Activated CD8-positive, alpha-beta memory T cell treated with anti-CD3 and anti-CD28 coated beads for 1 hour (primary cell): Measurements from ENCODE around the gene COL23A1.
A peak's percentile ranks its signal among the peaks of the same experiment; 100 is the strongest.

Source experiments
- DNase-seq, 2 donors: peaks; one replicate each; pipeline ENCODE4 v3.0.0-alpha.2; 2020; ENCODE audit warnings: low read depth in 1 of 2; ENCODE audit errors: extremely low read depth in 1 of 2

Gene COL23A1

DNA sequence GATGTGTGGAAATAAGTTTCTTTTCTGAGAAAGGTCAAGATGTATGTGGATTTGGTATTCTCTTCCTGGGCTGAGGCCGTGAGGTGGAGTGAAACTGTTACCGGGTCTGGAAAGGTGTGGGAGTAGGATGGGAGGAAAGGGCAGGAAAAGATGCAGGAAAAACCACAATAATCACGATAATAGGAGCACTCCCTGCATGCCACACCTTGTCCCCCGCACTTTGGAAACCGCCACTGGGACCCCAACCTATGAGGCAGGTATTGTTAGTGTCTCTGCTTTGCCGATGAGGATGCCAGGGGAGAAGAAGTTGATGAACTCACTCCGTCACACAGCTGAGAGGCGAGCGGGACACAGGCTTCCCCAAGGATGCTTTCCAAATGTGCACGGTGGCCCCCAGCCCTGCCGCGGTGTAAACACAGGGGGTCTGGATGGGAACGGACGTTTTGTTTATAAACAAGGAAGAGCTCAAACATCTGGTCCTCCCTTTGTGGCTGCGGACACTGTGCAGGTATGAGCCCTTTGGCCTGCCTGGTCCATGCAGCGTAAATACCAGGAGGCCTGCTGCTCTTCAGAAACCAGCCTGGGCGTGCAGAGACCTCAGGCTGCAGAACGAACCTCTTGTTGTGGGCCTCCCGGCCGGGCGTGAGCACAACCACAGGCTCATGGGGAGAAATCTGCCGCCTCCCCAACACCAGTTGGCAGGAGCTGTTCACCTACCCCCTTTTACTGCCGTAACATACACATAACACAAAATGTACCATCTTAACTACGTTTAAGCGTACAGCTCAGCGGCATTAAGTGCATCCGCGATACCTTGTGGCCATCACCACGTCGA lies 126.7 kb downstream of the COL23A1 start:
- DNase-seq = no peak

DNA sequence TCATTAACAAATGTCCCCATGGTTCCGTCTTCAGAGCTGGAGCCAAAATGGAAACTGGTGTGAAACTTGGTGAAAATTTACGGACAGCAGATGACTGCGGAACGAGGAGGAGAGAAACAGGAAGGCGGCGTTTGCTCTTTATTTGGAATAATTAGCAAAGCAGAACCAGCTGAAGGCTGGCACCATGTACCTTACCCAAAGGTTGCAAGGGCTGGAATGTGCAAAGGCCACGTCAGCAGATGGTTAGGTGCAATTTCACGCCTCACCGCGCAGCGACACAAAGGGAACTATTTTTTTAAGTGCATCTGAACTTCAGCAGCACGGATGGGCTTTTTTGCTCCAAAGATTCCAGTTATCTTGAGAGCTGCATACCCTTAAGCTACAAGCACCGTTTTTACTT lies 127.4 kb downstream of the COL23A1 start:
- no peak for DNase-seq

DNA sequence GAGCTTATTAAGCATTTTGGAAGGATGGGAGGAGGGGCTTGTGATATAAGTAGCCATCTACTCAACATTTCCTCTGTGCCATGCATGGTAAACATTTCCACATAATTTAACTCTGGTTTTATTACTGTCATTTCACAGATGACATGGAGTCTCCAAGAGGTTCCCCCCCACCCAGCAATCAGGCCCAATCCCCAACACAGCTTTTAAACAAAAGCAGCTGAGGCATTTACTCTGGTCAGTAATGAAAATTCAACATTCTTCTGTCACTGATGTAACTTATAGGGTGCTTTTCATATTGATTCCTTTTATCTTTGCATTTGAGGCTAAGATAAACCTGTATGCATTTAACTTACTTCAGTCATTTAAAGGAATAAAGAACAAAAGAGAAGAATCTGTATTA lies 128.1 kb downstream of the COL23A1 start:
- DNase-seq = no peak

DNA sequence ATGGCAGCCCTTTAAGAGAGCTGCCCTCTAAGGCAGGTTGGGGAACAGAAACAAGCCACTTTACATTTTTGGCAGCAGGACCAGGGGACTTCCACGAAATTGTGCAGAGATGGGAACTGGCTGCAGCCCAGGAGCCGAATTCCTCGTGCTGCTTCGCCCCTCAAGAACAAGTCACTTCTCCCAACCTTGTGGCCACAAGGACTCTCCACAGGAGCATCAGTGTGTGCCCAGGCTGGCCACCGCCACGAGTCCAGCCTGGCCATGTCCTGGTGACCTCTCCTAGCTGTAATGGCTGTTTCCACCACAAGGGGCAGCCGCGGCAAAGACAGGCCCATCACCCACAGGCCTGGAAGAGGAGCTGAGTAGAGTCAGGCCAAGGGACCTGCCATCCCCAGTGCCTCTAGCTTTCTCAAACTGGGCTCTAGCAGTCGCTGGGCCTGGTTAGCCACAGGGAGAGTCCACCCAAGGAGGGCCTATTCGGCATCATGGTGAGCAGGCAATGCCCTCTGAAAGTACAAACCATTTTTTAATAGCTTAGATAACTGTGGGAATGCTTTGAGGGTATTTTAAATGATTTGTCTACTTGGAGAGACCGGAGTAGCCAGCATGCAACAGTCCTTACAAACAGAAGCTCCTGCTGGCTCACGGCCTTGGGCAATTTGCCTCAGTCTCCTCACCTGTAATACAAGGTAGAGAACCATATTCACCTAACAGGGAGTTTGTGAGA lies 129.0 kb downstream of the COL23A1 start:
- DNase-seq = peak in 1 of 2 donors; percentile 8

DNA sequence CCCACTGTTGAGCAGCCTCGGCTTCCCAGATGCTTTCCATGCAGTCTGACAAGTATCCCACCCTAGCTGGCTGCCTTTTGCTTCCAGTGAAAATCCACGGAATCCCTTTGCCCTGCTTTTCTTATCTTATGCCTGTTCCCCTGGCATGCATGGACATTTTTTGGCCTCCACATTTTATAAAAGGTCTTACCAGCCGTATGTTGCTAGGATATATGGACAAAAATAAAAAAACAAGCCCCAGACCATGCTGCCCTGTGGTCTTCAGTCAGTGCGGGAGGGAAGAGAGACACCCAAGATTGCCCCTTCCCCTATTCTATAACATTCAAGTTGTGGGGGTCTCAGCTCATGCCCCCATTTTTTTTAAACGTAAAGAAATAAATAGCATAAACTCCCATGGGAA lies 129.6 kb downstream of the COL23A1 start:
- no peak for DNase-seq

DNA sequence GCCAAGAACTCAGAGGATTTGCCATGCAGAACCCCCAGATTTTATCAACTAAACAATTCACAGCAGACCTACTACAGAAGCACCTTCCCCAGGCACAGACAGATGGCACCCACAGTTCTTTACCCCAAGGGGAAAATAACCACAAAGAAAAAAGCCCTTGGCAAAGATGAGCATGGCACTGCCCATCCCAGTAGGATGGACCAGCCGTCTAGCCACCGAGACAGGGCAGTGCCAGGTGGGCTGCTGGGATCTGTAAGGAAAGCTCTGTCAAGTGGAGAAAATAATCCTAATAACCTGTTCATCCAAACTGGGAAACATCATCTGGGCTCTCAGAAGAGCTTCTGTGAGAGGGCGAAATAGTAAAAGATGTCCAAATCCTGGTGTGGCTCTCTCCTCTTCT lies 130.0 kb downstream of the COL23A1 start:
- DNase-seq = no peak

DNA sequence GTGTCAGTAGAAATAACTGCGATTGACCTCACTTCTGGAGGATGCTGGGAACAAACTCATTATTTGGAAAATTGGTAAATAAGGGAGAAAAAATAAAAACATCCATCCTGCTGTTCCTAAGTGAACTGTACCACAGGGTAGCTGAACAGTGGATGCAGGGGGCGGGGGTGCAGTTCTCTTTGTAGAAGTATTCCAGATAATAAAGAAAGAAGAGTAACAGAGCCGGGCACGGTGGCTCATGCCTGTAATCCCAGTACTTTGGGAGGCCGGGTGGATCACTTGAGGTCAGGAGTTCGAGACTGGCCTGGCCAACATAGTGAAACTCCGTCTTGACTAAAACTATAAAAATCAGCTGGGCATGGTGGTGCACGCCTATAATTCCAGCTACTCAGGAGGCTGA lies 132.1 kb downstream of the COL23A1 start:
- no peak for DNase-seq

DNA sequence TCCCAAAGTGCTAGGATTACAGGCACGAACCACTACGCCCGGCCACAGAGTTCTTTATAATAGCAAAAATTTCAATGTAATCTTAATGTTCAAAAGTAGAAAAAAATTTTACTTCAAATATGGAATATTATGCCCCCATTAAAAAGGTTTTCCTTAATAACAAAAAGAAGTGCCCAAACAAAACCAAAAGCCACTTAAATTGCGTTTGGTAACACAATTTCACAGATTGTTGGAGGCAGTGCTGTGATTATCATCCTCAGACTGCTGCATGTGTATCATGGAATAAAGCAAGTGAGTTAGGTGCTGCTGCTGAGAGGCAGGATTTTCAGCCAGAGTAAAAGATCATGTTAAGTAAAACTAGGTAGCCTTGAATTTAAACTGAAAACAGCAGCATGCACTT lies 132.7 kb downstream of the COL23A1 start:
- no peak for DNase-seq

DNA sequence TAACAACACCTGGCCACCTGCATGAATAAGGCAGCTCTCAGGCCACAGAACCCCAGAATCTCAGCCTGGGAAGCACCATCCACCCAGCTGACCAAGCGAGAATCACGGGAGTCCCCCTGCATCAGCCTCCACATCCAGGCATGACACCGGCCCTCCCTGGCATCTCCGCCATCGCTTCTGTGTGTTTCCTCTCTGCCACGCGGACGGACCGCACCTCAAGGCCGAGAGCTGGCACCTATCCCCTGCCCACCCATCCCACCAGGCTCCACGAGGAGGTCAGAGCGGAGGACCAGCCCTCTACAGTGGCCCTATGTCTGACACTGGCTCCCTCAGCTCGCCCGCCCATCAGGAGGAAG lies 134.7 kb downstream of the COL23A1 start:
- no peak for DNase-seq

DNA sequence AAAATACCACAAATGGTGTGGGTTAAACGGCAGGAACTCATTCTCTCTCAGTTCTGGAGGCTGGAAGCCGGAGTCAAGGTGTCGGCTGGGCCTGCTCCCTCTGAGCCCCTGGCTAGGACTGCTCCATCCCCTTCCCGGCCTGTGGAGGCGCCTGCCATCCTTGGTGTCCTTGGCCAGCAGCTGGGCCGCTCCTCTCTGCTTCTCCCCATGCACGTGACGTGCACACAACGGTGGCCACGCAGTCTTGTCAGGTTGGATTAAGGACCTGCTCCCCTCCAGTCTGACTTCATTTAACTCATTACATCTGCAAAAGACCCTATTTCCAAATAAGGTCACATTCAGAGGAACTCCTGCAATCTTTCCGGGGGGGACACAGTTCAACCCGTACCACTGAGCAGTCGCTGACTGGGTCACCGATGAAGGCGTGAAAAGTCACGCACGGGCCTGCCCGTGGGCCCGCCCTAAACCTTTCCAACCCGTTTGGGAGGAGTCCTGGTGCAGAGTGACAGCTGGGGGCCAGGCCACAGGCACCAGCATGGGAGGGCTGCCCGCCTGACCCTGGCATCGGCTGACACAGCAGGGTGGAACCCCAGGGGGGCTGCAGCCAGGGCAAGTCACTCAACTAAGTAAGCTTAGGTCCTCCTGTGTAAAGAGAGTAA lies 135.2 kb downstream of the COL23A1 start:
- DNase-seq = no peak

DNA sequence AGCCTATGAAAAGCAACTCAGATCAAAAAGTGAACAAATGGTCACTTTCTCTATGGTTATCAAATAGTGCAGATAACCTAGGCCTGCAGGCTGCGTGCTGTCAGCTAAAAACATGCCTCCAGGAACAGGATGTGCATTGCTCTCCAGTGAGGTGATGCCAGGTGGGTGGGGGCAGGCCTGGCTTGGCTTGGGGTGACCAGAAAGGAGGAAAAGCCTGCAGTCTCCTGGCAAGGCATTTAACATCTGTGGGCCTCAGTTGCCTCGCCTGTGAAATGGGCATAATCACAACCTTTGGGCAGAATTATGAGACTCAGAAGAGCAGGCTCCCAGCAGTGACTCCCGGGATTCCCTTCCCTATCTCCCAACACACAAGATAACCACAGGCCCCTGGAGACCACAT lies 135.9 kb downstream of the COL23A1 start:
- no peak for DNase-seq

DNA sequence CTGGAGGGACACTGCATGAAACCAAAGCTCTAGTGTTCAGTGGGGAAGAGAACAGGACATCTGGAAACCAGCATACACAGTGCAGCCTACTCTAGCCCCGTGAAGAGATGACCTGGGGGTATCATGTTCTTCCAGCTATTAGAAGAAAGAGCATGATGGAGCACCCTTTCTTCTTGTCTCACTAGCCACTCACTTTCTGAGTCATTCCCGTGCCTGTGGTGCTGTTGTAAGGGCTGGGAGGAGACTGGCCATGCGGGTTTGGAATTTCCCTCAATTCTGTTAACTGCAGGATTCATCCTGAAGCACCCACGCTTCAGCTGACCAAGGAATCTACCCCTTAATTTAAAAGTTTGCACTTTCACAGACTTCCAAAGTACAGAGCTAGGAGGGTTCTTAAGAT lies 137.0 kb downstream of the COL23A1 start:
- DNase-seq = no peak

DNA sequence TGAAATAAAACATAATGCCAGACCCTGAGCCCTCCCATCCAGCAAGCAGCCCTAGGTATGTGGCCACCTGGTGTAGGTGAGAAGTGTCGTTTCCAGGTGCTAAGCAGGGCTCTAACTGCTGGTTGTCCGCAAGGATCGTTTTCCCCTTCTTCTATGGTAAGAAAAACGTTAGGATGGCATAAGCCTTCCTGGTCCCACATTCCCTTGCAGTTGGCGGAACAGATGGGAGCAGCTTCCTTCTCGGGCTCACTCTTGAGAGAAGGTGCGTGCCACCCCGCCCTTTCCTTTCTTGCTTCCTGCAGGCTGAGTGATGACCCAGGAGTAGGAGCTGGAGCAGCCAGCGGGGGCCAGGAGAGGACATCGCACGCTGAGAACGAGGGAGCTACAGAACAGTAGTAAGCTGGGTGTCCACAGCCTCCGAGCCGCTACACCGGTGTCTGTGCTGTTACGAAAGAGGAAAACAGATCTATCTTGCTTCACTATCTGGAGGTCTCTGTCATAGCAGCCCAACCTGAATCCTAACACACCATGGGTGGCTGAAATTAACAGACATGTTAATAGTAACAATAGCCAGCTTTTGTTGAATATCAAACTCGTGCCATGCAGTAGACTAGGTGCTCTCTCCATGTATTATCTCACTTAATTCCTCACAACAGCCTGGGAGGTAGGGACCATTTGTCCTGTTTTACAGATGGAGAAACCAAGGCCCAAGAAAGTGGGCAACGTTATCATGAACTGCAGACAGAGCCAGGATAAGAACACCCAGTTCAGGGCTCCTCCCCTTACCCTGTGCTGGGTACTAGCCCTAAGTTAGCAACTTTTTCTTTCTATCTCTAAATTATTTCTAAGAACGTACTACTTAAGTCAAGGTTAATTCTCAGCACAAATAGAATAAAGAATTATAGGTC lies 139.8 kb downstream of the COL23A1 start:
- DNase-seq = no peak

DNA sequence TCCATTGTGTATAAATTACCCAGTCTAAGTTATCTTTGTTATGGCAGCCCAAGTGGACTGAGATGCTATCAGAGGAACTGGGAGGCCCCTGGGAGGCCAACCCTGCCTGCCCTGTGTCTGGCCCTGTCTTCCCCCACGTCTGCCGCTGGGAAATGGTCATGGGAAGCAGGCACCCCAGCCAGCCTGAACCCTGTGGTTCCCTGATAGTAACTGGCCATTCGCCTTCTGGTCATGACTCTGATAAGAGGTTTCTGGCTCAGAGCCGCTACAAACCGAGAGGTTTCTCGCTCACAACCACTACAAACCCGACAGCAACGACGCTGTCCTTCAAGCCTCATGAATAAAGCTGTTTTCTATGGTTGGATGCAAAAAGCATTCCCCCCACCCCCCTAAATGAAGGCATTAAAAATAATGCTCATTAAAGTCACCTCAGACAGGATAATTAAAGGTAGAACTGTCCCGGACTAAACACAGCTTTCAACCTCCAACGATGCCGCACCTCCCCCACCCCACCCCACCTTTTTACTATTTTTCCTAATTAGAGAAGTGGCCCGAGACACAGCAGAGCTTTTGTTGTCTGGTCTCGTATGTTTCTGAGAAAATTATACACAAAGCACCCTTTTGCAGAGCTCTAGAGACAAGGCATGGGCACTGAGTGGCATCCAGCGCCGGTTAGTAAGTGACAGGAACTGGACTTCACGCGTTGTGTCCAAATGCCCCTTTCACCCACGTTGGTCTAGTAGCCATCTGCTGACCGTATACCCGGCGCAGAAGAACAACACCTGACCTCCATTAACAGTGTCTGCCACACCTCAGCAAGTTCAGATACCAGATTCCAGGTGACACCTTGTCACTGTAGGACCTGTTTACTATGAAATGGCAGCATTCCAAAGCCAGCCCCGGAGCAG lies 140.8 kb downstream of the COL23A1 start:
- no peak for DNase-seq

DNA sequence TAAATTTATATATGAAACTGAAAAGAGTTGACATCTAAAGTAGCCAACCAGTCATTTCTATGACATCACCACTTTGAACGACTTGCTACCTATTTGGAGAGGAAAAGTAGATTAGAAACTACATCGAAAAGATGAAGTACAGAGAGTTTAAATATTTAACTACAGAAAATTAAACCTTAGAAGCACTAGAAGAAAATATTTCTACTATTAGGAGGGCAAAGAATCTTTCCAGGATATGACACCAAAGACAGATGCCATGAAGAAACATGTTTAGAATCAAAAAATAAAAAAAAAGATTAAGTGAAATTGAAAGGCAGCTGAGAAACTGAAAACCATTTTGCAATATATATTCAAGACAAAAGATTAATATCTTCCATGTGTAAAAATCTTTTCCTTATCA lies 144.7 kb downstream of the COL23A1 start:
- no peak for DNase-seq

DNA sequence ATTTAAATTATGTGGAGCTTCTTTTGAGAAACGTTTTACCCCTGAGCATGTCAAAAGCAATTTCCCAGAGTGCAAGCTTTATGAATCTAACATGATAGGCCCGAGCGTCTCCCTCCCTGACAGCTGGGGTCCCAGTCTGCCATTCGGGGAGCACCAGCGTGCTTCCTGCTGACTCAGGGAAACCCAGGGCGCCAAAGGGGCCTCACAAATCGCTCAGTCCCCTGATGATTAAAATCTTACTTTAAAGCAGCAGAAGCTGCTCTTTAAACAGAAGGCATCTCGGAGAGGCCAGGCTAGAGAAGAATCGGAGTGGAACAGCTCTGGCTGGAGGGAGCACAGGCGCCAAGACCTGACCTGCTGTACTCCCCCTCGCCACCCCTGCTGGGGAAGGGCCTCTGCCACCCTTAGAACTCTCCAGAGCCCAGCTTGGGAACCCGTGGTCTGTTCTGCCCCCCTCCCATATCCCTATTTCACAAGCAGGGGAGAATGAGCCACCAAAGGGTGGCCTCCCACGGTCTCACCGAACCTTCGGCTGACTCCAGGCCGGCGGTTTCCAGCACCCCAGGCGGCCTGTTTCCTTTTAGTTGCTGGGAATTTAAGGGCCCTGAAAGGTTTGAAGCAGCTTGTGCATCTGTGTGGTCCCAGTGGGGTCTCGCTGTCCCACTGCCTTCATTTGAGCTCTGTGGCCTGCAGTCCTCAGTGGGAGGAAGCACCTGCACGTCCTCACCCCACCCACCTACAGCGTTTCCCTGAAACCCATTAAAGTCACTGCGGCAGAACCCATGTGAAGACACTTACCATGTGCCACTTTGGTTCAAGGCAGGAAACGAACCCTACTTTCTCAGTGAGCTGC lies 147.6 kb downstream of the COL23A1 start:
- DNase-seq = no peak

DNA sequence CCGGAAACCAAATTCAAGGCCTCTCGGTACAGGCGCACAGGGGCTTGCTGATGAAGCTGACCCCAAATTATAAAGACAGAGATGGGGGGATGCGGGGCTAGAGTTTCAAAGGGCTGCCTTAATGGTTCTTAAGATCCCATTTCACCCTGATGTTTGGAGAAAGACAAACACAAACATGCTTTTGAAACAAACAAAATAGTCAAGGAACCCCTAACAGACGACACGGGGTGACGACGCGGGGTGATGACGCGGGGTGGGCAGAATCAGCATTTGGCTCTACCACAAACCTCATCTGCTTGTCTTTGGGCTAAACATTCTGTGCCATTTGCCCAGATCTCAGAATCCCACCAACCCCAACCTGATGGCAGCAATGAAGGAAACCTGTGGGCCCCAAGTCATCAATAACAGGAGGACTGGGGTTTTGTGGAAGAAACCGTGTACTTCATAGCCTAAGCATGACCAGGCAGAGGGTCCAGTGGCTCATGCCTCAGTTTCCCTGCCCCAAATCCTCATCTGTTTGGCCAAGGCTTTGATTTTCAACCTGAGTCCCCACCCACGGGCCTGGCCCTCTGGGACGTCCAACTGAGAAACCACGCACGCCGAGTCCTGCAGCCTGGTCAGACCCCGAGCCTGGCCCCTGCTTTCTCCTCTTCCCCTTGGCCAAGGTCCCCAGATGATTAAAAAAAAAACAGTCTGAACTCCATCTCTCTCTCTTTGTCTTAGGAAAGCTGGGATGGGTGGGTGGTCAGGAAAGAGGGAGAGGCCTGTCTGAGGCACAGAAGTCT lies 148.5 kb downstream of the COL23A1 start:
- no peak for DNase-seq

DNA sequence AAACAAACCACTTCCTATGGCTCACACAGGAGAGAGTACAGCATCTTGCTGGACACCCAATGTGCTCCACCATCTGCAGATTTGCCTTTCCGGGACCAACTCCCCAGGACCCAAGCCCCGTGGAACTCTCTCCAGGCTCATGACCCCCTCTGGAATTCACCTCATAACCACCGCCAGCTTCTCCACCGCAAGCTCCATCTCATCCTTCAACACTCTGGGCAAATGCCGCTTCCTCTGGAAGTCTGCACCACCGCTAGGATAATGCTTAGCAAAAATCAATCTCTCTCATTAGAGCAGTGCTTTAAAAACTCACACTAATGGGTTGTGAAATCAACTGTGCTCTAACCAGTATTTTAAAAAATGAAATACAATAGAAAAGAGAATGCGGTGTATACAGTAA lies 150.0 kb downstream of the COL23A1 start:
- DNase-seq = no peak
